Fibroblast of lung (primary cell): ENCODE measurements around the gene KATNAL1. TPM values are rescaled to one million over a fixed set of nuclear protein-coding genes. Genes with fewer than 3 reads are reported as not detected.

Source experiments
- DNase-seq, 2 donors: peaks; one replicate each; pipeline versions ENCODE4 v3.0.0 to v3.0.0-alpha.2; 2010; ENCODE audit warnings: low read depth in 2 of 2
- H2AFZ ChIP-seq: 2 replicates; pipeline ENCODE4 v1.5.1; 2012; ENCODE audit warnings: low read length, control low read depth, inconsistent platforms
- H3K27ac ChIP-seq: 2 replicates; pipeline ENCODE4 v1.5.1; 2011; ENCODE audit warnings: low read length, control low read depth; ENCODE audit not compliant: insufficient read depth
- H3K27me3 ChIP-seq: 2 replicates; pipeline ENCODE4 v1.5.1; 2011; ENCODE audit warnings: mild to moderate bottlenecking, low read length; ENCODE audit not compliant: control insufficient read depth, insufficient read depth
- H3K36me3 ChIP-seq: 2 replicates; pipeline ENCODE4 v1.5.1; 2011; ENCODE audit warnings: low read length; ENCODE audit not compliant: control insufficient read depth, insufficient read depth
- H3K4me1 ChIP-seq: 2 replicates; pipeline ENCODE4 v1.5.1; 2011; ENCODE audit warnings: low read length; ENCODE audit not compliant: control insufficient read depth, insufficient read depth; ENCODE audit errors: extremely low read depth
- H3K4me2 ChIP-seq: 2 replicates; pipeline ENCODE4 v1.5.1; 2011; ENCODE audit warnings: low read length, control low read depth; ENCODE audit not compliant: insufficient read depth; ENCODE audit errors: extremely low read depth
- H3K4me3 ChIP-seq, 4 experiments: fragments of 200-600 bp in 1 of 4; sonication (generic) in 1 of 4; replicated peaks in 1 of 4; 2 replicates each; pipeline ENCODE4 v1.5.1; 2011 to 2016; ENCODE audit warnings: low read length in 4 of 4, low read depth in 3 of 4, mild to moderate bottlenecking in 3 of 4, control low read depth in 2 of 4, inconsistent platforms in 1 of 4, mixed read lengths in 1 of 4; ENCODE audit not compliant: insufficient read depth in 1 of 4; ENCODE audit errors: control extremely low read depth in 1 of 4
- H3K79me2 ChIP-seq: 2 replicates; pipeline ENCODE4 v1.5.1; 2012; ENCODE audit warnings: mild to moderate bottlenecking, low read length, inconsistent platforms; ENCODE audit not compliant: control insufficient read depth, insufficient read depth
- H3K9ac ChIP-seq: 2 replicates; pipeline ENCODE4 v1.5.1; 2011; ENCODE audit warnings: mild to moderate bottlenecking, low read length, control low read depth; ENCODE audit not compliant: insufficient read depth
- H3K9me3 ChIP-seq: 2 replicates; pipeline ENCODE4 v1.5.1; 2012; ENCODE audit warnings: low read depth, low read length; ENCODE audit not compliant: control insufficient read depth, insufficient read depth
- H4K20me1 ChIP-seq: 2 replicates; pipeline ENCODE4 v1.5.1; 2011; ENCODE audit warnings: low read length; ENCODE audit not compliant: control insufficient read depth, insufficient read depth; ENCODE audit errors: extremely low read depth
- EZH2 ChIP-seq: IDR thresholded peaks from 2 replicates; pipeline ENCODE4 v1.5.1; 2012; ENCODE audit warnings: low read length, control low read depth, mild to moderate bottlenecking; ENCODE audit errors: missing control alignments
- polyA plus RNA-seq, 2 donors: library from polyadenylated mRNA; depleted of rRNA in 1 of 2; stranded (reverse) in 1 of 2; unstranded in 1 of 2; fragments of >200 nt; gene quantifications; 2 replicates each; pipeline ENCODE4 v1.2.1, GENCODE V29; 2011 to 2012; ENCODE audit warnings: missing spikeins in 1 of 2
- total RNA-seq: library from RNA; depleted of rRNA; stranded (reverse); fragments of >200 nt; gene quantifications from 2 replicates; pipeline ENCODE4 v1.2.1, GENCODE V29; 2014
- TF ChIP-seq, protein P1 (sequence below), 2 donors: IDR thresholded peaks in 1 of 2; conservative IDR thresholded peaks in 1 of 2; 1 replicate in 1 of 2; 2 replicates in 1 of 2; pipeline ENCODE4 v1.5.1; 2011 to 2012; ENCODE audit warnings: low read length in 2 of 2, control low read depth in 1 of 2, inconsistent platforms in 1 of 2, low read depth in 1 of 2, mild to moderate bottlenecking in 1 of 2

KATNAL1 gene
- total and polyA plus RNA-seq, 2 donors (not counting 1 experiment from before 2014, with no cell fraction given) = 24.8 to 32.7 TPM

DNA sequence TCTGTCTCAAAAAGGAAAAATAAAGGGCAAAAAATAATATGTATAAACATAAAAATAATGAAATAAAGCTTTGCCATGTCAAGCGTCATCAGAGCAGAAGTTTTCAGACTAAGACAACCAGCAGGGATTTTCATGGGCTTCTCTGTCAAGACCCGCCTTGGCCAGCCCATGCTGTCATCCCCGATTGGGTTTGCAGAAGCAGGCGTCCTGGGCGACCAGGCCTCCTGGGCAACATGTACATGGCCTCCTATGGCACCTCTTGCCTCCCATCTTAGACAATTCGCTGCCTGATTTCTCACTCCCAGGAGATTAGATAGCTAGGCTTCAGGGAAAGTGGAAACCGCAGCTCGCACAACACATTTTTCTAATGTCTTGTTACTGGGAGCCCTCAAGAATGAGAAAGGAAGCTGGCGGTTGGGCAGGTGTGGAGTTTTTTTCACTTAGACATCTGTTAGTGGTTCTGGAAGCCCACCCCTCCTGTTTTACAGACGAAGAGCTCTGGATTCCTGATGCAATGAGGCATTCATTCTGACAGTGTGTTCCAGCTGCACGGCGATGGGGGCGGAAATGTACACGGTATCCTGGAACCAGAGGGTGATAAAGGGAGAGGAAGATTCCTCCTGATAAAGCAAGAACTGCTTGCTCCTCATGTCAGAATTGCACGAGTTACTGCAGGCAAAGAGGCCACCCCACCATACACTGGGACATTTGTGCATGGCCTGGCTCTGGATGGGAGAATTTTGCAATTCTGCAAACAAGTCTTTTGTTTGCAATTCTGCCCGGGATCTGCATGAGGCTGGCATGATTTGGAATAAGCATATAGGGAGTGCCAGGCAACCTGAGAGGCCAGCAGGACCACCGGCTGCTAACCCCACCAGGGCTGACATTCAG lies 47.4 kb upstream of the KATNAL1 start:
- DNase-seq = peak in 1 of 2 donors; percentile 57
- no peak overlapping the region for H3K4me2 ChIP-seq
- no peaks in the 10 kb centered on the region for H3K4me1 ChIP-seq
- H3K27ac ChIP-seq = no peak overlapping the region
- no peak overlapping the region for H2AFZ ChIP-seq
- no peaks in the 10 kb centered on the region for H3K9me3 ChIP-seq
- H3K9ac ChIP-seq = no peak overlapping the region
- H3K79me2 ChIP-seq = no peaks in the 10 kb centered on the region
- no peaks in the 10 kb centered on the region for H3K27me3 ChIP-seq
- TF ChIP-seq EZH2 = no peak
- TF ChIP-seq, protein P1, sequence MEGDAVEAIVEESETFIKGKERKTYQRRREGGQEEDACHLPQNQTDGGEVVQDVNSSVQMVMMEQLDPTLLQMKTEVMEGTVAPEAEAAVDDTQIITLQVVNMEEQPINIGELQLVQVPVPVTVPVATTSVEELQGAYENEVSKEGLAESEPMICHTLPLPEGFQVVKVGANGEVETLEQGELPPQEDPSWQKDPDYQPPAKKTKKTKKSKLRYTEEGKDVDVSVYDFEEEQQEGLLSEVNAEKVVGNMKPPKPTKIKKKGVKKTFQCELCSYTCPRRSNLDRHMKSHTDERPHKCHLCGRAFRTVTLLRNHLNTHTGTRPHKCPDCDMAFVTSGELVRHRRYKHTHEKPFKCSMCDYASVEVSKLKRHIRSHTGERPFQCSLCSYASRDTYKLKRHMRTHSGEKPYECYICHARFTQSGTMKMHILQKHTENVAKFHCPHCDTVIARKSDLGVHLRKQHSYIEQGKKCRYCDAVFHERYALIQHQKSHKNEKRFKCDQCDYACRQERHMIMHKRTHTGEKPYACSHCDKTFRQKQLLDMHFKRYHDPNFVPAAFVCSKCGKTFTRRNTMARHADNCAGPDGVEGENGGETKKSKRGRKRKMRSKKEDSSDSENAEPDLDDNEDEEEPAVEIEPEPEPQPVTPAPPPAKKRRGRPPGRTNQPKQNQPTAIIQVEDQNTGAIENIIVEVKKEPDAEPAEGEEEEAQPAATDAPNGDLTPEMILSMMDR (conservative IDR thresholded peaks at IDR 0.05 in 1 of 2, IDR thresholded peaks at IDR 0.05 in 1 of 2; ENCODE audit: low read depth in 1 of 2, low read length in 2 of 2) = no peak
- no peaks in the 10 kb centered on the region for H4K20me1 ChIP-seq
- no peaks in the 10 kb centered on the region for H3K36me3 ChIP-seq
- no peak overlapping the region for H3K4me3 ChIP-seq

DNA sequence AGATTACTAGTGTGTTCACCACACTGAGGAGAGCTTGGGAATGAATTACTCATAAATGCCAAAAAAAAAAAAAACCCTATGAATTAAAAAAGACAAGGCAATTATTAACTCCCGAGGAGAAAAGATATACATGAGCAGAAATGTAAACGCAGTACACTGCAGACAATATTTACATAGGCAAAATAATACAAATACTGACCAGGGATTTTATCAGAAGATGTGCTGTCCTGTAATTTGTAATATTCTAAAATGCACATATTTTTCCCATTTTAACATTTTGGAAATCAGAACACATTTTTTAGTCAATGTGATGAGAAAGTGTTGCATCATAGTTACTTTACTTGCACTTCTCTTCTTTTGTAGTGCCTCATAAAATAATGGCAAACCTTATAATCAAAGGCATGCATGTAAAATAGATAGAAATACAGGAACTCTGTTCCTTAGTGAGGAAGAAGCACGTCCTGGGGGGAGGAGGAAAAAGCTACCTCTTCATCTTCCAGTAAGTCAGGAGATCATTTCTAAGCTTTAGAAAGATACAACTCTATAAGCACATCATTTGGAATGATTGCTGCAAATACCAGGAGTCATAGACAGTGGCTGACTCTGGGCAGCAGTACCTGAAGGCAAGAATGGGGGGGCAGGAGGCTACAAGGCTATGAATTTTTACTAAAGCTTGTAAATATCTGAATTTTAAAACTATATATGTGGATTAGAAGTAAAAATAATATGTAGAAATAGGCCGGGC lies 46.3 kb upstream of the KATNAL1 start:
- Histone ChIP-seq H3K79me2 (no peaks in the 10 kb centered on the region), H3K4me2 (no peak overlapping the region), H4K20me1 (no peaks in the 10 kb centered on the region), H3K36me3 (no peaks in the 10 kb centered on the region), H2AFZ (no peak overlapping the region), H3K27ac (no peak overlapping the region), H3K9me3 (no peaks in the 10 kb centered on the region), H3K9ac (no peak overlapping the region), H3K4me1 (no peaks in the 10 kb centered on the region), H3K4me3 (no peak overlapping the region), H3K27me3 (no peaks in the 10 kb centered on the region)
- DNase-seq = no peak
- TF ChIP-seq EZH2 = no peak
- TF ChIP-seq, protein P1 (conservative IDR thresholded peaks at IDR 0.05 in 1 of 2, IDR thresholded peaks at IDR 0.05 in 1 of 2; ENCODE audit: low read depth in 1 of 2, low read length in 2 of 2) = no peak

DNA sequence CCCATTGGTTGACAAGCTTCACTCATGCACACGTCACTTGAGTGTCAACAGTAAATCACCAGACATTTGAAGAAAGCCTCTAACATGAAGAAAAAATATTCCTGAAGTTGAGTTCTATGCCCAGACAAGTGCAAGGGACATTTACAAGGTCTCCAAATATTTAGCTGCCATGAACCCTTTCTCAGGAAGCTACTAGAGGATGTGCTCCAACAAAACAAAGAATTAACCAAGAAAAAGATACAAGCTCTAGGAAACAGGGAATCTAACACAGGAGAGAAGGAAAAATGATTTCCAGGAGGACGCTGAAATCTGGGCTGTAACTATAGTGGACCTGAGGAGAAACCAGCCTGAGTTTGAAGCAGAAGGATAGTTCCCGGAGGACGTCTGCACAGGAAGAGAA lies 45.7 kb upstream of the KATNAL1 start:
- no peak overlapping the region for H3K4me2 ChIP-seq
- TF ChIP-seq EZH2 = no peak
- TF ChIP-seq, protein P1 (conservative IDR thresholded peaks at IDR 0.05 in 1 of 2, IDR thresholded peaks at IDR 0.05 in 1 of 2; ENCODE audit: low read depth in 1 of 2, low read length in 2 of 2) = no peak

More for the DNA sequence above, 45.7 kb upstream of the KATNAL1 start:
- no peaks in the 10 kb centered on the region for H3K36me3 ChIP-seq
- H3K9ac ChIP-seq = no peak overlapping the region
- no peak overlapping the region for H2AFZ ChIP-seq
- H4K20me1 ChIP-seq = no peaks in the 10 kb centered on the region
- H3K4me1 ChIP-seq = no peaks in the 10 kb centered on the region
- H3K27me3 ChIP-seq = no peaks in the 10 kb centered on the region
- no peak overlapping the region for H3K27ac ChIP-seq
- no peaks in the 10 kb centered on the region for H3K9me3 ChIP-seq
- DNase-seq = no peak
- no peak overlapping the region for H3K4me3 ChIP-seq
- H3K79me2 ChIP-seq = no peaks in the 10 kb centered on the region
